ENCODE data around the gene MVB12B. TPM values are rescaled to one million over a fixed set of nuclear protein-coding genes. Genes with fewer than 3 reads are reported as not detected.

MVB12B gene
- total and polyA plus RNA-seq, 2 of the 8 experiments (the other 6 are each of a cell fraction or from before 2014, with no cell fraction given): 2.6 to 5.0 TPM

DNA sequence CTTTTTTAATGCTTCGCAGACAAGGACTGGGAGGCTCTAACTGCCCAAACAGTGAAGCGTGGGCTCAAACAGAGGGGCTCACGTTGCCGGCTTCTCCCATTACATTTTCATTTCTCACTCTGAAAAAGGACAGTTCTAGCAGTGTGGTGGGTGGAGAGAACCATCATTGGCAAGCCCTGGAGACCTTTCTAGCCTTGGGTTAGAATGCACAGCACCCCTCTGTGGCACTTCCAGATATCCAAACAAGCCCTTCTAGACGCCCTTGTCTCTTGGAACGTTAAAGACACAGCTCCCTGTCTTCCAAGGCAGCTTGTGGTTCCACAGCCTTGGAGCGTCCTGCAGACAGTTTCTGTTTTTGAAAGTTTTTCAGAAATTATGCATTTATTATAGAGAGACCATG, 52.1 kb downstream of the MVB12B start:
- Histone ChIP-seq H3K36me3 (ENCODE audit: control insufficient read depth in 2 of 4, insufficient read depth in 4 of 4, low read length in 3 of 4) (no peaks in the 10 kb centered on the region), H3K9ac (replicated peaks in 1 of 4; ENCODE audit: extremely low read depth in 1 of 4, low read depth in 3 of 4, low read length in 3 of 4) (no peak overlapping the region), H3K27ac (ENCODE audit: low read depth, low read length) (no peak overlapping the region), H2BK5ac (ENCODE audit: low read depth, low read length) (no peak overlapping the region), H2BK20ac (ENCODE audit: low read length) (no peak overlapping the region), H3K23me2 (ENCODE audit: low read depth, low read length) (no peaks in the 10 kb centered on the region), H3K23ac (ENCODE audit: insufficient read length) (no peak overlapping the region), H3K14ac (ENCODE audit: insufficient read length) (no peak overlapping the region), H3K4me3 (ENCODE audit: extremely low read depth in 1 of 4, insufficient read depth in 2 of 4, low read depth in 3 of 4, low read length in 4 of 4) (no peak overlapping the region), H2BK15ac (ENCODE audit: low read length) (no peak overlapping the region), H4K20me1 (replicated peaks in 1 of 2; ENCODE audit: control insufficient read depth in 1 of 2, insufficient read depth in 2 of 2, low read length in 2 of 2) (no peaks in the 10 kb centered on the region), H3K79me2 (ENCODE audit: control insufficient read depth in 1 of 2, insufficient read depth in 2 of 2, low read length in 2 of 2) (no peaks in the 10 kb centered on the region), H3K27me3 (replicated peaks in 1 of 4; ENCODE audit: control insufficient read depth in 3 of 4, extremely low read depth in 1 of 4, insufficient read depth in 3 of 4, low read length in 3 of 4) (no peaks in the 10 kb centered on the region), H3K4ac (replicated peaks; ENCODE audit: insufficient read length, low read depth, low read length) (no peak overlapping the region), H4K5ac (ENCODE audit: insufficient read length, low read depth, low read length) (no peak overlapping the region), H3K79me1 (ENCODE audit: low read depth, low read length) (no peaks in the 10 kb centered on the region), H2AFZ (ENCODE audit: low read length) (no peak overlapping the region), H4K91ac (replicated peaks; ENCODE audit: insufficient read length, low read length) (no peak overlapping the region), H3K4me2 (ENCODE audit: insufficient read depth in 1 of 2, low read depth in 2 of 2, low read length in 2 of 2) (no peak overlapping the region), H2BK12ac (ENCODE audit: low read depth, low read length) (no peak overlapping the region), H3K18ac (ENCODE audit: extremely low read depth, low read length) (no peak overlapping the region), H3K4me1 (replicated peaks in 1 of 4; ENCODE audit: control insufficient read depth in 3 of 4, insufficient read depth in 4 of 4, low read length in 3 of 4) (peaks cover 2 to 21% (median 13%) of the 10 kb centered on the region in 4 experiments), H3K56ac (replicated peaks; ENCODE audit: insufficient read length, low read depth, low read length) (no peak overlapping the region), H3K9me3 (ENCODE audit: insufficient read depth in 2 of 2, low read depth in 1 of 2, low read length in 1 of 2) (no peaks in the 10 kb centered on the region), H2BK120ac (replicated peaks; ENCODE audit: low read depth, low read length) (no peak overlapping the region), H4K8ac (ENCODE audit: extremely low read depth, insufficient read depth, low read length) (no peak overlapping the region), H2AK5ac (ENCODE audit: low read depth, low read length) (no peak overlapping the region; the same call in 1 of the 2 replicates)
- FAIRE-seq (no peak), DNase-seq (ENCODE audit: low read depth in 1 of 2, low spot score in 2 of 2) (no peak)
- ChIA-PET POLR2A (ENCODE audit: partially characterized antibody) (interaction anchor here (0.9 kb wide), 1 partner anchor 53 kb away, joined by 3 read pairs; the partner anchor contains the start of gene MVB12B), CTCF (ENCODE audit: partially characterized antibody) (interaction anchor here (3.4 kb wide), 1 partner anchor 20 kb away, joined by 17 read pairs; no protein-coding TSS in a partner anchor)
- TF ChIP-seq CHD1 (IDR thresholded peaks at IDR 0.05; ENCODE audit: low read depth, low read length) (no peak), GTF2F1 (IDR thresholded peaks at IDR 0.05; ENCODE audit: borderline replicate concordance, low read depth, low read length) (no peak), POLR2A (IDR thresholded peaks at IDR 0.05; ENCODE audit: control extremely low read depth in 1 of 2, low read depth in 2 of 2, low read length in 2 of 2) (no peak), CREB1 (IDR thresholded peaks at IDR 0.05) (no peak), GABPA (IDR thresholded peaks at IDR 0.05; ENCODE audit: borderline replicate concordance, insufficient read depth, low read length) (no peak), RFX5 (IDR thresholded peaks at IDR 0.05; ENCODE audit: borderline replicate concordance, low read depth, low read length) (no peak), EGR1 (IDR thresholded peaks at IDR 0.05; ENCODE audit: borderline replicate concordance, low read depth, low read length) (no peak), POU5F1 (IDR thresholded peaks at IDR 0.05; ENCODE audit: low read depth, low read length) (no peak), TBP (IDR thresholded peaks at IDR 0.05; ENCODE audit: low read depth, low read length) (no peak)
- 83% methylated on average over 7 of the region's 7 CpGs; no CpG with 5 or more reads in 1 of the 2 experiments for WGBS, 2 experiments (ENCODE audit: extremely low coverage in 1 of 2, insufficient coverage in 1 of 2, insufficient read length in 1 of 2, insufficient replicate concordance in 2 of 2, low coverage in 1 of 2, low lambda C conversion rate in 2 of 2, missing lambda C conversion rate in 1 of 2)
